ENCODE data around the gene PCCA. TPM values are rescaled to one million over a fixed set of nuclear protein-coding genes. Genes with fewer than 3 reads are reported as not detected.
"Not testable (repeated sequence)": the region's sequence is repeated elsewhere in the genome, so short reads cannot be mapped to it uniquely, and the experiment has no call there.

The PCCA gene
- total and polyA plus RNA-seq, 4 donors, result 8.3 to 71.8 (median 22.8) TPM

DNA sequence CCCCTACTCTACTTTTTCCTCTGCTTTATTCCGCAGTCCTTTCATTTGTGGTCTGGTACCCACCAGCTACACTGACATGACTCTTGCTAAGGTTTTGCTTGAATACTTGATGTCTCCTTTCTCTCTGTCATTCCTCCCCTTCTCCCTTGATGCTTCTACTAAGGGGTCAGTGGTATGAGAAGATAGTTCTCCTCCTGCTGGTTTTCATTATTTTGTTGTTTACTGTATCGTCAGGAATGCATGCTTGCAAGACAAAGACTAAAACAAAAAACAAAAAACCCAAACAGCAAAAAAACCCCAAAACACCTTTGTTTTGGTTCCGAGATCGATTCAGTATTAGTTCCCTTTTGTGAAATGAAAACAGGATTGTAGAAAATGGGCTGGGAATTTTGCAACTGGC is 59.5 kb downstream of the PCCA start:
- Histone ChIP-seq H3K4me1 (ENCODE audit: control insufficient read depth in 5 of 5, insufficient read depth in 5 of 5, low read length in 5 of 5) (no peaks in the 10 kb centered on the region), H3K4me3 (no peak overlapping the region), H3K27me3 (ENCODE audit: control insufficient read depth in 3 of 3, insufficient read depth in 3 of 3, low read length in 2 of 3) (no peaks in the 10 kb centered on the region), H3K9me3 (ENCODE audit: control insufficient read depth in 4 of 4, insufficient read depth in 3 of 4, low read length in 3 of 4) (no peaks in the 10 kb centered on the region), H3K27ac (ENCODE audit: low read depth in 1 of 2, low read length in 1 of 2) (no peak overlapping the region), H3K9ac (ENCODE audit: insufficient read depth in 1 of 2, low read length in 2 of 2) (no peak overlapping the region), H3K36me3 (ENCODE audit: control insufficient read depth in 4 of 4, insufficient read depth in 4 of 4, low read length in 4 of 4) (peaks cover 0 to 7% (median 5%) of the 10 kb centered on the region in 4 donors)
- TF ChIP-seq, protein P1, sequence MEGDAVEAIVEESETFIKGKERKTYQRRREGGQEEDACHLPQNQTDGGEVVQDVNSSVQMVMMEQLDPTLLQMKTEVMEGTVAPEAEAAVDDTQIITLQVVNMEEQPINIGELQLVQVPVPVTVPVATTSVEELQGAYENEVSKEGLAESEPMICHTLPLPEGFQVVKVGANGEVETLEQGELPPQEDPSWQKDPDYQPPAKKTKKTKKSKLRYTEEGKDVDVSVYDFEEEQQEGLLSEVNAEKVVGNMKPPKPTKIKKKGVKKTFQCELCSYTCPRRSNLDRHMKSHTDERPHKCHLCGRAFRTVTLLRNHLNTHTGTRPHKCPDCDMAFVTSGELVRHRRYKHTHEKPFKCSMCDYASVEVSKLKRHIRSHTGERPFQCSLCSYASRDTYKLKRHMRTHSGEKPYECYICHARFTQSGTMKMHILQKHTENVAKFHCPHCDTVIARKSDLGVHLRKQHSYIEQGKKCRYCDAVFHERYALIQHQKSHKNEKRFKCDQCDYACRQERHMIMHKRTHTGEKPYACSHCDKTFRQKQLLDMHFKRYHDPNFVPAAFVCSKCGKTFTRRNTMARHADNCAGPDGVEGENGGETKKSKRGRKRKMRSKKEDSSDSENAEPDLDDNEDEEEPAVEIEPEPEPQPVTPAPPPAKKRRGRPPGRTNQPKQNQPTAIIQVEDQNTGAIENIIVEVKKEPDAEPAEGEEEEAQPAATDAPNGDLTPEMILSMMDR (IDR thresholded peaks at IDR 0.05; ENCODE audit: control extremely low read depth, extremely low read depth), result no peak
- 91% methylated on average over 4 of the region's 4 CpGs for WGBS, 2 donors
- DNase-seq (no peak), ATAC-seq (ENCODE audit: insufficient read depth, low FRiP score) (no peak)

GRCh38 chr13:100149389-100149788 is 60.5 kb downstream of the PCCA start:
- Histone ChIP-seq H3K4me3 (no peak overlapping the region), H3K4me1 (ENCODE audit: control insufficient read depth in 5 of 5, insufficient read depth in 5 of 5, low read length in 5 of 5) (no peaks in the 10 kb centered on the region), H3K27ac (ENCODE audit: low read depth in 1 of 2, low read length in 1 of 2) (no peak overlapping the region), H3K9ac (ENCODE audit: insufficient read depth in 1 of 2, low read length in 2 of 2) (no peak overlapping the region), H3K27me3 (ENCODE audit: control insufficient read depth in 3 of 3, insufficient read depth in 3 of 3, low read length in 2 of 3) (no peaks in the 10 kb centered on the region), H3K9me3 (ENCODE audit: control insufficient read depth in 4 of 4, insufficient read depth in 3 of 4, low read length in 3 of 4) (no peaks in the 10 kb centered on the region), H3K36me3 (ENCODE audit: control insufficient read depth in 4 of 4, insufficient read depth in 4 of 4, low read length in 4 of 4) (peaks cover 0 to 7% (median 6%) of the 10 kb centered on the region in 4 donors)
- 90 to 93% methylated on average over 4 of the region's 4 CpGs for WGBS, 2 donors
- TF ChIP-seq, protein P1 (IDR thresholded peaks at IDR 0.05; ENCODE audit: control extremely low read depth, extremely low read depth), result no peak
- no peak for DNase-seq
- no peak for ATAC-seq (ENCODE audit: insufficient read depth, low FRiP score)

GRCh38 chr13:100150711-100151110 is 61.8 kb downstream of the PCCA start:
- not testable (repeated sequence) for DNase-seq; H3K27ac ChIP-seq (ENCODE audit: low read depth in 1 of 2, low read length in 1 of 2); H3K4me3 ChIP-seq; H3K4me1 ChIP-seq (ENCODE audit: control insufficient read depth in 5 of 5, insufficient read depth in 5 of 5, low read length in 5 of 5); H3K9me3 ChIP-seq (ENCODE audit: control insufficient read depth in 4 of 4, insufficient read depth in 3 of 4, low read length in 3 of 4); H3K9ac ChIP-seq (ENCODE audit: insufficient read depth in 1 of 2, low read length in 2 of 2); ATAC-seq (ENCODE audit: insufficient read depth, low FRiP score); H3K27me3 ChIP-seq (ENCODE audit: control insufficient read depth in 3 of 3, insufficient read depth in 3 of 3, low read length in 2 of 3)
- 97 to 98% methylated on average over 16 of the region's 16 CpGs for WGBS, 2 donors
- peaks cover 0 to 12% (median 9%) of the 10 kb centered on the region in 4 donors for H3K36me3 ChIP-seq (ENCODE audit: control insufficient read depth in 4 of 4, insufficient read depth in 4 of 4, low read length in 4 of 4)

DNA sequence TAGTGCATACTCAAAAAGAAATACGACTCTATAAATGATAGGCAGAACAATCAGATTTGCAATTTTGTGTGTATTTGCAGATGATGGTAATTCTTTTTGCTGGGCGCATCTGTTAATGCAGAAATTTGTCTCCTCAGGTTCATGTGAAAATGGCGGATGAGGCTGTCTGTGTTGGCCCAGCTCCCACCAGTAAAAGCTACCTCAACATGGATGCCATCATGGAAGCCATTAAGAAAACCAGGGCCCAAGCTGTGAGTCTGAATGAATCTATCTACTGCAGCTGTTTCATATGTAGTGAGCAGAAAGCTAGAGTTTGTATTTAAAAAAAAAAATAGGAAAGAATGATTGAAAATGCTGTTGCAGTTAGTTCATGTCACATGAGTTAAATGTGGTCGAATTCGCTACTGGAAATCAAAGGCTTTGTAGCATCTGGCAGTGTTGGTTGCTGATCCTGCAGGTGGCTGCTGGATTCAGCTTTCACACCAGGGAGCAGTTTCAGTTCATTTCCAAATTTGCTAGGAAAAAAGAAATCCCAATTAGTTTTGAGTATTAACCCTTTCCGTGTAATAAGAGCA is 66.0 kb downstream of the PCCA start:
- Histone ChIP-seq H3K27me3 (ENCODE audit: control insufficient read depth in 3 of 3, insufficient read depth in 3 of 3, low read length in 2 of 3) (no peaks in the 10 kb centered on the region), H3K27ac (ENCODE audit: low read depth in 1 of 2, low read length in 1 of 2) (no peak overlapping the region), H3K4me1 (ENCODE audit: control insufficient read depth in 5 of 5, insufficient read depth in 5 of 5, low read length in 5 of 5) (no peaks in the 10 kb centered on the region), H3K9ac (ENCODE audit: insufficient read depth in 1 of 2, low read length in 2 of 2) (no peak overlapping the region), H3K9me3 (ENCODE audit: control insufficient read depth in 4 of 4, insufficient read depth in 3 of 4, low read length in 3 of 4) (no peaks in the 10 kb centered on the region), H3K4me3 (no peak overlapping the region), H3K36me3 (ENCODE audit: control insufficient read depth in 4 of 4, insufficient read depth in 4 of 4, low read length in 4 of 4) (peaks cover 5 to 18% (median 12%) of the 10 kb centered on the region in 4 donors)
- no peak for DNase-seq
- TF ChIP-seq, protein P1 (IDR thresholded peaks at IDR 0.05; ENCODE audit: control extremely low read depth, extremely low read depth), result no peak
- no peak for ATAC-seq (ENCODE audit: insufficient read depth, low FRiP score)
- WGBS, 2 donors, result 96 to 98% methylated on average over 6 of the region's 6 CpGs

Measured in lung (tissue), 12 donors.